Gastroesophageal sphincter (tissue), 4 donors: ENCODE results near the gene TMEM106C. TPM values are rescaled to one million over a fixed set of nuclear protein-coding genes. Genes with fewer than 3 reads are reported as not detected.

Experiments used
- ATAC-seq: fragments of 150-250 bp; one replicate; pipeline ENCODE4 v1.9.1; 2016; ENCODE audit warnings: mild to moderate bottlenecking, moderate library complexity
- H3K27ac ChIP-seq, 4 donors: fragments of 200-600 bp; sonication (generic) in 3 of 4; 1 replicate in 3 of 4; 2 replicates in 1 of 4; pipeline ENCODE4 v1.5.1; 2016 to 2019
- H3K27me3 ChIP-seq: fragments of 200-600 bp; sonication (generic); one replicate; pipeline ENCODE4 v1.5.1; 2019
- H3K36me3 ChIP-seq, 2 donors: fragments of 200-600 bp; sonication (generic); one replicate each; pipeline ENCODE4 v1.5.1; 2019; ENCODE audit warnings: control low read depth in 1 of 2
- H3K4me1 ChIP-seq, 3 donors: fragments of 200-600 bp; sonication (generic); 1 replicate in 2 of 3; 2 replicates in 1 of 3; pipeline ENCODE4 v1.5.1; 2016 to 2019; ENCODE audit warnings: control low read depth in 2 of 3
- H3K4me3 ChIP-seq, 2 donors: fragments of 200-600 bp; sonication (generic); one replicate each; pipeline ENCODE4 v1.5.1; 2019; ENCODE audit warnings: mild to moderate bottlenecking in 1 of 2, moderate library complexity in 1 of 2
- H3K9me3 ChIP-seq, 3 donors: fragments of 200-600 bp; sonication (generic); one replicate each; pipeline ENCODE4 v1.5.1; 2017 to 2019; ENCODE audit warnings: control low read depth in 2 of 3
- CTCF ChIP-seq, 4 experiments: fragments of 200-600 bp in 2 of 4; fragments of 450-650 bp in 2 of 4; sonication (generic) in 1 of 4; IDR thresholded peaks; one replicate each; pipeline ENCODE4 v1.5.1; 2017 to 2019; ENCODE audit warnings: antibody characterized with exemption in 4 of 4, mild to moderate bottlenecking in 2 of 4, moderate library complexity in 2 of 4
- EP300 ChIP-seq: sonication (generic); formaldehyde crosslinking; IDR thresholded peaks from one replicate; pipeline ENCODE4 v1.6.1; 2017; ENCODE audit warnings: antibody characterized with exemption, mild to moderate bottlenecking
- POLR2A ChIP-seq, 2 donors: fragments of 450-650 bp; IDR thresholded peaks; one replicate each; pipeline ENCODE4 v1.6.1; 2017; ENCODE audit warnings: antibody characterized with exemption in 2 of 2, mild to moderate bottlenecking in 2 of 2, moderate library complexity in 1 of 2
- POLR2AphosphoS5 ChIP-seq: sonication (generic); formaldehyde crosslinking; IDR thresholded peaks from one replicate; pipeline ENCODE4 v1.6.1; 2017; ENCODE audit warnings: antibody characterized with exemption
- WGBS, 2 donors: methylation state at CpG; one replicate each; pipeline ENCODE4 v1.1.5; 2018; ENCODE audit warnings: low coverage in 1 of 2; 5-methylcytosine and 5-hydroxymethylcytosine counted together
- total RNA-seq, 4 donors: library from RNA; depleted of rRNA; stranded (reverse); fragments of >200 nt; gene quantifications; one replicate each; pipeline ENCODE4 v1.1.0, GENCODE V29; 2016

TMEM106C gene
- total RNA-seq, 4 donors from 2014 or later = 67.3 to 156 (median 95.1) TPM

- 83% methylated on average over 1 of the region's 1 CpG; no CpG with 5 or more reads in 1 of the 2 donors for WGBS, 2 donors
- no peak for TF ChIP-seq EP300
- no peak for TF ChIP-seq POLR2A (IDR thresholded peaks at IDR 0.05)
- TF ChIP-seq POLR2AphosphoS5 = no peak
- no peak for TF ChIP-seq CTCF (IDR thresholded peaks at IDR 0.05)
- H3K36me3 ChIP-seq = no peaks in the 10 kb centered on the region
Measured at GRCh38 chr12:47931187-47931586, 32.2 kb upstream of the TMEM106C start.

GRCh38 chr12:47935184-47935583, 28.2 kb upstream of the TMEM106C start:
- Histone ChIP-seq H3K9me3 (no peaks in the 10 kb centered on the region), H3K27ac (no peak overlapping the region), H3K36me3 (no peaks in the 10 kb centered on the region), H3K4me1 (no peaks in the 10 kb centered on the region), H3K4me3 (no peak overlapping the region), H3K27me3 (no peaks in the 10 kb centered on the region)
- 42 to 45% methylated on average over 5 to 9 of the region's 9 CpGs for WGBS, 2 donors
- peak; percentile 34 for ATAC-seq
- TF ChIP-seq CTCF (IDR thresholded peaks at IDR 0.05) = no peak
- no peak for TF ChIP-seq POLR2AphosphoS5
- no peak for TF ChIP-seq EP300
- no peak for TF ChIP-seq POLR2A (IDR thresholded peaks at IDR 0.05)

More at GRCh38 chr12:47931187-47931586, 32.2 kb upstream of the TMEM106C start:
- ATAC-seq = no peak
- H3K4me1 ChIP-seq = no peaks in the 10 kb centered on the region
- H3K9me3 ChIP-seq = no peaks in the 10 kb centered on the region
- peaks cover 7% of the 10 kb centered on the region for H3K27me3 ChIP-seq
- no peak overlapping the region for H3K27ac ChIP-seq
- H3K4me3 ChIP-seq = no peak overlapping the region

- ATAC-seq = no peak
- H3K27me3 ChIP-seq = peaks cover 26% of the 10 kb centered on the region
- 92 to 100% methylated on average over 1 of the region's 1 CpG for WGBS, 2 donors
- no peak overlapping the region for H3K4me3 ChIP-seq
- TF ChIP-seq EP300 = no peak
- no peak for TF ChIP-seq CTCF (IDR thresholded peaks at IDR 0.05)
- H3K36me3 ChIP-seq = no peaks in the 10 kb centered on the region
- no peak overlapping the region for H3K27ac ChIP-seq
- no peaks in the 10 kb centered on the region for H3K9me3 ChIP-seq
- peaks cover 0 to 6% (median 0%) of the 10 kb centered on the region in 3 donors for H3K4me1 ChIP-seq
Measured at GRCh38 chr12:47938093-47938492, 25.3 kb upstream of the TMEM106C start.

GRCh38 chr12:47938594-47938993, 24.8 kb upstream of the TMEM106C start:
- no peak for ATAC-seq
- H3K4me3 ChIP-seq = no peak overlapping the region
- WGBS, 2 donors = no CpG with 5 or more reads among the region's 4 CpGs
- no peaks in the 10 kb centered on the region for H3K9me3 ChIP-seq
- H3K4me1 ChIP-seq = peaks cover 0 to 6% (median 0%) of the 10 kb centered on the region in 3 donors
- no peaks in the 10 kb centered on the region for H3K36me3 ChIP-seq
- no peak for TF ChIP-seq POLR2A (IDR thresholded peaks at IDR 0.05)
- no peak for TF ChIP-seq EP300
- no peak for TF ChIP-seq CTCF (IDR thresholded peaks at IDR 0.05)
- no peak for TF ChIP-seq POLR2AphosphoS5
- H3K27ac ChIP-seq = no peak overlapping the region
- peaks cover 32% of the 10 kb centered on the region for H3K27me3 ChIP-seq

- no peak for ATAC-seq
- H3K27ac ChIP-seq = no peak overlapping the region
- no CpG with 5 or more reads among the region's 6 CpGs for WGBS, 2 donors
Measured at GRCh38 chr12:47939009-47939601, 24.3 kb upstream of the TMEM106C start.

More at GRCh38 chr12:47939009-47939601, 24.3 kb upstream of the TMEM106C start:
- peaks cover 0 to 6% (median 0%) of the 10 kb centered on the region in 3 donors for H3K4me1 ChIP-seq
- TF ChIP-seq CTCF (IDR thresholded peaks at IDR 0.05) = no peak
- no peak for TF ChIP-seq POLR2AphosphoS5
- H3K4me3 ChIP-seq = no peak overlapping the region
- H3K9me3 ChIP-seq = no peaks in the 10 kb centered on the region
- H3K36me3 ChIP-seq = no peaks in the 10 kb centered on the region
- H3K27me3 ChIP-seq = peaks cover 36% of the 10 kb centered on the region
